Skeletal muscle cell (primary cell): Measurements from ENCODE around the gene KLF11.

Experiments
- DNase-seq: peaks from one replicate; pipeline ENCODE4 v3.0.0-alpha.2; 2010; ENCODE audit warnings: low read depth
- H3K4me3 ChIP-seq: 2 replicates; pipeline ENCODE4 v1.5.1; 2011; ENCODE audit warnings: low read depth, mild to moderate bottlenecking, control low read depth, low read length, moderate library complexity

The KLF11 gene

DNA sequence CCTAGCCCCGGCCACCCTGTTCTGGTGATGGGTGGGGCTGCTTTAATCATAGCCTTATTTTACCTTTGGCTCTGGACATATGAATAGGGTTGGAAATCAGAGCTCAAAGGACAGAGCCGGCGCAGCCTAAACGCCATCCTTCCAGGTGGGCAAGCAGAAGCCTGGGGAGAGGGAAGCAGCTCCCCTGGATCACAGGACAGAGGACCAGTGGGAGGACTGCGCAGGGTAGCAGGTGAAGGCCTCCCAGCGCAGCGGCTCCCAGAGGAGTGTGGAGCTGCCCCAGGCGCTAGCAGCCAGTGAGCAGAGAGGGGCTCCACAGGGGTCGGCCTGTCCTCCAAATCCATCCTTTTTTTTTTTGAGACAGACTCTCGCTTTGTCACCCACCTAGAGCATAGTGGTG is 53.3 kb downstream of the KLF11 start:
- H3K4me3 ChIP-seq: no peak overlapping the region
- DNase-seq: no peak

DNA sequence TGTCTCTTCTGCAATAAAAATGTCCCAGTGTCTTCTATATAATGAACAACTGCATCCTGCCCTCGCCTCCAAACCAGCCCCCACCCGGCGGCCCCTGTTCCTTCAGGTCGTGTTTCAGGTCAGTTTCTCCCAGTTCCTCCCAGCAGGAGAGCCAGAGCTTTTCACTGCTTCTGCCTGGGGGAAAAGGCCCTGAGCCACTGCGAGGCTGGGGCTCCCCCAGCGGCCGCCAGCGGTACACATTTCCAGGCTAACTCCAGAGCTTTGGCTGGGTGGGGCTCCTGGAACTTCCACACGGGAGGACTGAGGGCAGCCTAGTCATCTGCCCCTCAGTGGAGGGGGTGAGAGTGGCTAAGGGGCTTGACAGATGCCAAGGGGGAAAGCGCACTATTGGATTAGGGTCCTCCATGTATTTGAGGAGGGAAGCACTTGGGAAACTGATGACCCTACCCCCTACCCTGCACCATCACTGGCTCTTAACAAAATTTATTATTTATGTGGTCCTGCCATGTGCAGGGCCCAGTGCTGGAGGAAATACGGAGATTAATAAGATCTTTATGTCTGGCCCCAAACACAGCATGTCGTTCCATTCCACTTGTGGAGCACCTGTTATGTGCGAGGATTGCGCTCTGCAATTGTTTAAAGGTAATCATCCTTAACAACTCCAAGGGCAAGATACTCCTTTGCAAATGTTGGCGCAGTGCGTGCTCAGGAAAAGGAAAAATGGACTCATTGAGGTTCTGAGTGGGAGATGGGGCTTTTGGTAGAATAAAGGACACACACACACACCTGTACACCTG is 54.2 kb downstream of the KLF11 start:
- H3K4me3 ChIP-seq: no peak overlapping the region
- DNase-seq: no peak

DNA sequence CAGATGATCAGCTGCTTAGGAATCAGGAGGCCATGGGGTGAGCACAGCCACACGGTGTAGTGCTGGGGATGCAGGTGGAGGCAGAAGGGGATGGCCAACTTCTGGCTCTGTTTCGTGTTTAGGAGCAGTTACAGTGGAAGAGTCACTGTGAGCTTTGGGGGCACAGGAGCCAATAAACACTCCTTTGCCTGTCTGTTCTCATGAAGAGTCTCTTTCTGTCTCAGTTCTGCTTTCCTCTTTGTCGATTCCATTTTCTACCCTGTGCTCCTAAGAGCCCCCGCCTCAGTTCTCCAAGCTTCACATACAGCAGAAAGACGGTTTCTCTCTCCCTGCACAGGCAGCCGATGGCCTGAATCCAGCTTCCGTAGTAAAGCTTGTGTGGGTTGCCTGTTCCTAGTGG is 58.1 kb downstream of the KLF11 start:
- H3K4me3 ChIP-seq: no peak overlapping the region
- no peak for DNase-seq

DNA sequence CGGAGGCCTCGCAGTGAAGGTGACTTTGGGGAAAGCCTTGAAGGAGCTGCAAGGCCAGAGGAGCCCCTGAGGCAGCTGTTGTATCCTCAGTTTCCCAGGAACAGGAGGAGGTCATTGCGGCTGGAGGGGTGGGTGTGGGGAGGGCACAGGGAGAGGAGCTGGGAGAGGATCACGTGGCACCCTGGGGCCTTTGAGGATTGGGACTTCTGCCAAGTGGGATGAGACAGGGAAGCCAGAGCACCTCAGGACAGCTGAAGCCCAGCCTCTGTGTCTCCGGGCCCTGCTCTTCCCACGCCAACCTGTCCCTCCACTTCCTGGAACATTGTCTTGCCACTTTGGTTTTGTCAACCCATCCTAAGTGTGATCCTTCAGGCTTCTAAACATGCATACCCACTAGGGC is 59.8 kb downstream of the KLF11 start:
- no peak for DNase-seq

More for the DNA sequence above, 59.8 kb downstream of the KLF11 start:
- no peak overlapping the region for H3K4me3 ChIP-seq
